ENCODE results near the gene TLE7. TPM values are rescaled to one million over a fixed set of nuclear protein-coding genes. Genes with fewer than 3 reads are reported as not detected.
A peak's percentile ranks its signal among the peaks of the same experiment; 100 is the strongest.

TLE7 gene
- total RNA-seq, 6 experiments from 2014 or later: not detected

DNA sequence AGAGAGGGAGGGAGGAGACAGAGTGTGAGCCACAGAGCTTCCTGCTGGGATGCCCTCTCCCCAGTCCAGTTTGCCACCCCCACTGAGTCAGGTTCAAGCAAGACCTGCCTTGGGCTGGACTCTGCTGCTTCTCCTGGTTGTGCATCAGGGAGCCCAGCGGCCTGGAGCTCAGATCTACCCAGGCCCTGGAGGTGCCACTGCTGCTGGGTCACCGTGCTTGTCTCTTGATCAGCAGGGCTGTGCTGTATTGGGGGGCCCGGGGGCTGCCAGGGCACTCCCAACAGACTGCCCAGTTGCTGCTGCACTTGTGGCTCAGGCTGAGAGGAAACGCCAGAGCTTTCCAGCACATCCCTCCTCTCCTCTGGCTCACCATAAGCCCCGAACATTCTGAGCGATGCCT is 8.9 kb downstream of the TLE7 start:
- DNase-seq (no peak), ATAC-seq (no peak)
- Histone ChIP-seq H3K36me3 (no peaks in the 10 kb centered on the region), H3K27me3 (no peaks in the 10 kb centered on the region), H3K27ac (no peak overlapping the region), H3K4me3 (no peak overlapping the region), H3K4me1 (no peaks in the 10 kb centered on the region), H3K9me3 (no peaks in the 10 kb centered on the region)
- WGBS (ENCODE audit: insufficient coverage, low coverage, low lambda C conversion rate, missing lambda C conversion rate): 67% methylated on average over 3 of the region's 6 CpGs
- TF ChIP-seq POLR2A (IDR thresholded peaks at IDR 0.05): no peak
- TF ChIP-seq, protein P1, sequence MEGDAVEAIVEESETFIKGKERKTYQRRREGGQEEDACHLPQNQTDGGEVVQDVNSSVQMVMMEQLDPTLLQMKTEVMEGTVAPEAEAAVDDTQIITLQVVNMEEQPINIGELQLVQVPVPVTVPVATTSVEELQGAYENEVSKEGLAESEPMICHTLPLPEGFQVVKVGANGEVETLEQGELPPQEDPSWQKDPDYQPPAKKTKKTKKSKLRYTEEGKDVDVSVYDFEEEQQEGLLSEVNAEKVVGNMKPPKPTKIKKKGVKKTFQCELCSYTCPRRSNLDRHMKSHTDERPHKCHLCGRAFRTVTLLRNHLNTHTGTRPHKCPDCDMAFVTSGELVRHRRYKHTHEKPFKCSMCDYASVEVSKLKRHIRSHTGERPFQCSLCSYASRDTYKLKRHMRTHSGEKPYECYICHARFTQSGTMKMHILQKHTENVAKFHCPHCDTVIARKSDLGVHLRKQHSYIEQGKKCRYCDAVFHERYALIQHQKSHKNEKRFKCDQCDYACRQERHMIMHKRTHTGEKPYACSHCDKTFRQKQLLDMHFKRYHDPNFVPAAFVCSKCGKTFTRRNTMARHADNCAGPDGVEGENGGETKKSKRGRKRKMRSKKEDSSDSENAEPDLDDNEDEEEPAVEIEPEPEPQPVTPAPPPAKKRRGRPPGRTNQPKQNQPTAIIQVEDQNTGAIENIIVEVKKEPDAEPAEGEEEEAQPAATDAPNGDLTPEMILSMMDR (IDR thresholded peaks at IDR 0.05): no peak
- intact Hi-C loops (cut with DNase I): no loop called here

DNA sequence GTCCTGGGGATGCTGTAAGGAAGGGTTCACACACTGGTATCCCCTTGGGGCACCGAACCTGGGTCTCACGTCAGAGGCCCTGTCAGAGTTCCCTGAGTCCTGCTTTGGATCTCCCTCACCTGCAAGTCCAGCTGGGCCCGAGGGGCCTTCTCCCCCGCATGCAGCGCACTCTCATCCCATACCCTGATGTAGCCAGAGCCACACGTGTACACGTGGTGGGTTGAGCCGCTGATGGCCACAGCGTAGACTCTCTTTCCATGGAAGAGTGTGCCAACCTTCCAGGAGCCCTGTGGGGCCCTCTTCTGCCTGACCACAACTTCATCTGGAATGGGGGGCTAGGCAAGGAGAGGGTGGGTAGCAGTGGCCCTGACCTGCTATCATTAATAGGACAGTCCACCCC is 9.9 kb downstream of the TLE7 start:
- ATAC-seq (peak in 1 of 4 donors; percentile 18), DNase-seq (no peak)
- no CpG with 5 or more reads among the region's 9 CpGs for WGBS (ENCODE audit: insufficient coverage, low coverage, low lambda C conversion rate, missing lambda C conversion rate)
- no peak for TF ChIP-seq POLR2A (IDR thresholded peaks at IDR 0.05)
- TF ChIP-seq, protein P1 (IDR thresholded peaks at IDR 0.05): no peak
- intact Hi-C loops (cut with DNase I): no loop called here
- H3K4me3 ChIP-seq: no peak overlapping the region
- H3K9me3 ChIP-seq: no peaks in the 10 kb centered on the region
- no peak overlapping the region for H3K27ac ChIP-seq
- no peaks in the 10 kb centered on the region for H3K4me1 ChIP-seq
- H3K27me3 ChIP-seq: no peaks in the 10 kb centered on the region
- no peaks in the 10 kb centered on the region for H3K36me3 ChIP-seq

DNA sequence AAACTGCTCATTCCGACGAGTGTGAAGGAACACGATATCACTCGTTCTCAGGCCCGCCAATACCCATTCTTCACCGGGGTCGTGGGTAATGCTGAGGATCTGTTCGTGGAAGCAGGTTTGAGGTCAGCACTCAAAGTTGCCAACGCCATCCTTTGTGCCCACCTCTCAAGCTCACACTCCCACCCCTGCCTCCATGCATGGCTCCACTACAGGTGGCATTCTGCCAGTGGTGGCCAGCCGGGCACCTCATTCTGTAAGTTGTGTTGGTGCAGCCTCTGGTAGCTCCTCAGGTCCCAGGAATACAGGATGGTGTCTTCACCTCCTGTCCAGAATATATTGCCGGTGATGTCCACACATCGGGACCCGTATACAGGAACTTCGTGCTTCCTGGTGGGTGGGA is 10.7 kb downstream of the TLE7 start:
- DNase-seq (no peak), ATAC-seq (no peak)
- Histone ChIP-seq H3K4me3 (no peak overlapping the region), H3K9me3 (no peaks in the 10 kb centered on the region), H3K27me3 (no peaks in the 10 kb centered on the region), H3K36me3 (no peaks in the 10 kb centered on the region), H3K27ac (no peak overlapping the region), H3K4me1 (no peaks in the 10 kb centered on the region)
- 63% methylated on average over 2 of the region's 14 CpGs for WGBS (ENCODE audit: insufficient coverage, low coverage, low lambda C conversion rate, missing lambda C conversion rate)
- TF ChIP-seq, protein P1 (IDR thresholded peaks at IDR 0.05): no peak
- no peak for TF ChIP-seq POLR2A (IDR thresholded peaks at IDR 0.05)
- intact Hi-C loops (cut with DNase I): no loop called here

DNA sequence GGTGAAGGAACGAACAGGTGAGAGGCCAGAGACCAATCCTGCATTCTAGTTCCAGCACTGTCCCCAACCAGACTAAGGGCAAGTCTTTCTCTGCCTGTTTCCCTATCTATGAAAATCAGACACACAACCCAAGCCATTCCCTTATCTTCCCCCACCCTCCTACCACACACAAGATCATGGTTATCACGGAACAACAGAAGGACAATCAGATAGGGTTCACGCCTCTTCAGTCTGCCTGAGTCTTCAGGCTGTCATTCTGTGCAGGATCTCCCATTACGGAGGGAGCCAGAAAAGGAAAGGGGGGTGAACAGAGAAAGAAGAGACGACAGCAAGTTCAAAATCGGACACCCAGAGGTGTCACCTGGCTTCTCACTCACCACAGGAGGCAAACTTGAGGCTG is 11.1 kb downstream of the TLE7 start:
- H3K9me3 ChIP-seq: no peaks in the 10 kb centered on the region
- H3K27ac ChIP-seq: no peak overlapping the region
- intact Hi-C loops (cut with DNase I): no loop called here
- whole genome bisulfite sequencing (ENCODE audit: insufficient coverage, low coverage, low lambda C conversion rate, missing lambda C conversion rate): 33% methylated on average over 5 of the region's 6 CpGs
- no peak for ATAC-seq
- TF ChIP-seq, protein P1 (IDR thresholded peaks at IDR 0.05): no peak
- TF ChIP-seq POLR2A (IDR thresholded peaks at IDR 0.05): no peak
- DNase-seq: peak in 1 of 3 donors; percentile 1
- H3K4me1 ChIP-seq: no peaks in the 10 kb centered on the region
- no peak overlapping the region for H3K4me3 ChIP-seq
- no peaks in the 10 kb centered on the region for H3K27me3 ChIP-seq
- H3K36me3 ChIP-seq: no peaks in the 10 kb centered on the region

DNA sequence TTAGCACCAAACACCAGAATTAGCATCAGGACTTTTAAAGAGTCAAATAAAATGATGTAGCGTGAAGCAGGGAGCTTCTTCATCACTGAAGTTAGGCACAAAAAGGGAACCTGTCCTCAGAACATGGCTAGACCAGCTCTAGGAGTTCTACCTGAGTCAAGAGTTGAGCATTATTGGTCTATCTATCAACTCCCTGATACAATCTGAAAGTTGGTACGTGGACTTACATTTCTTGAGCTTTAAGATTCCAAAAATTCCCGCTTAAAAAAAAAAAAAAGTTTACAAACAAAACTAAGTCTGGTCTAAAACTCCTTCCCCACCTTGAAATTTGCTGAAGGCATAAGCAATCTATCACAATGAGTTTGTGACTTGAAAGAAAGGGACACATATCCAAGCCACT is 12.3 kb downstream of the TLE7 start:
- Histone ChIP-seq H3K4me1 (no peaks in the 10 kb centered on the region), H3K27ac (no peak overlapping the region), H3K27me3 (no peaks in the 10 kb centered on the region), H3K4me3 (no peak overlapping the region), H3K9me3 (no peaks in the 10 kb centered on the region), H3K36me3 (no peaks in the 10 kb centered on the region)
- DNase-seq: no peak
- intact Hi-C loops (cut with DNase I): no loop called here
- no peak for ATAC-seq
- WGBS (ENCODE audit: insufficient coverage, low coverage, low lambda C conversion rate, missing lambda C conversion rate): 53% methylated on average over 3 of the region's 3 CpGs
- TF ChIP-seq, protein P1 (IDR thresholded peaks at IDR 0.05): no peak
- TF ChIP-seq POLR2A (IDR thresholded peaks at IDR 0.05): no peak

Measured in right lobe of liver (tissue), 6 donors.